OCI-LY1 (cell line): Measurements from ENCODE around the gene USB1.

Experiments used
- CTCF ChIP-seq: fragments of 200-600 bp; sonication (generic), shearing (Covaris generic); IDR thresholded peaks from 2 replicates; pipeline ENCODE4 v1.5.1; 2017; ENCODE audit warnings: mild to moderate bottlenecking, antibody characterized with exemption, low read length, moderate library complexity, mixed read lengths
- EZH2 ChIP-seq: fragments of 200-600 bp; sonication (generic), shearing (Covaris generic); IDR thresholded peaks from 2 replicates; pipeline ENCODE4 v1.8.0; 2017; ENCODE audit warnings: borderline replicate concordance, mixed run types, mild to moderate bottlenecking, antibody characterized with exemption, low read length, moderate library complexity, mixed read lengths

GRCh38 chr16:58011652-58012051 is 10.4 kb downstream of the USB1 start:
- TF ChIP-seq EZH2 (no peak), CTCF (no peak)
